Hematopoietic multipotent progenitor cell treated with erythropoietin and hydrocortisone succinate and interleukin-3 and kit ligand, for 15 days (in vitro differentiated cells): Measurements from ENCODE around the gene PARL.
A peak's percentile ranks its signal among the peaks of the same experiment; 100 is the strongest.

ENCODE experiments used
- DNase-seq: peaks from one replicate; pipeline ENCODE4 v3.0.0-alpha.2; 2015; ENCODE audit warnings: low spot score

Gene PARL

DNA sequence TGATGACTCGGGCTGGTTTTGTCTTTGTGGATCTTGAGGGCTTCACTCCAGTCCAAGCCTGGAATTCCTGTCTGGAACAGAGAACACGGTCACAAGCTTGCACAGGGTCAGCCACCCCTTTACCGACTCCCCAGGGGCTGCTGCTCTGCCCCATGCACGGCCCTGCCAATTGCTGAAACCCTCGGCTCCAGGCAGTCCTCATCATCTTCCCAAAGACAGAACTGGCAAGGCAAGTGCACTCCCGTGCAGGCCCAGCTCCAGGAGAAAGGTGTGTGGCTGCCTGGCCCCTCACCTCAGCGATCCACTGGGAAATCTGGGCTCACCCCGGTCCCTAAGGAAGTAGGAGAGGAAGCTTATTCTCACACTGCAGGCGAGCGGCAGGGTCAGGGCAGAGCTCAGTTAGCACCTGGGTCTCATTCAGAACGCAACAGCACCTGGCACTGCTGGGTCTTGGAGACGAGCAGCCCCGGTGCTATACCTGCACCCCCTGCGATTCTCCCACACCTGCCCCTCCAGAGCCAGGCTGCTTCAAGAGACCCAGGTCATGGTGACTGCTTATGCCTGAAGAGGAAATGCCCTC lies 66.5 kb downstream of the PARL start:
- DNase-seq: no peak

DNA sequence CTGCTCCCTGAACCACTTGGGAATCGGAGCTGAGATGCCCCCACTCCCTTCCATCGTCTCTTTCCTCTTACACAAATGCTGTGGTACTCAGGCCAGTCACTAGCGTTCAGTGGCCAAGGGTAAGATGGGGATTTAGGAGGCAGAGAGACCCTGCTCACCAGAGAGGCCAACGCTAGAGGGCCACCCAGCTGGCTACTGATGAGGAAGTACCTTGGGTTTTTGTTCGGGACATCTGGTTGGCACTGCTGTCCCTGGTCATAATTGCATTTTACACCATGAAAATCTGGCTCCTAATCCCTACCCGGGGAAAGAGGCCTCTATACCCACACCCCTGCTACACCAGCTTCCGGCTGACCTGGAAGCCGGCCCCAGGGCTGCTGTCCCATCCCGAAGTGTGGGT lies 67.0 kb downstream of the PARL start:
- DNase-seq: no peak

DNA sequence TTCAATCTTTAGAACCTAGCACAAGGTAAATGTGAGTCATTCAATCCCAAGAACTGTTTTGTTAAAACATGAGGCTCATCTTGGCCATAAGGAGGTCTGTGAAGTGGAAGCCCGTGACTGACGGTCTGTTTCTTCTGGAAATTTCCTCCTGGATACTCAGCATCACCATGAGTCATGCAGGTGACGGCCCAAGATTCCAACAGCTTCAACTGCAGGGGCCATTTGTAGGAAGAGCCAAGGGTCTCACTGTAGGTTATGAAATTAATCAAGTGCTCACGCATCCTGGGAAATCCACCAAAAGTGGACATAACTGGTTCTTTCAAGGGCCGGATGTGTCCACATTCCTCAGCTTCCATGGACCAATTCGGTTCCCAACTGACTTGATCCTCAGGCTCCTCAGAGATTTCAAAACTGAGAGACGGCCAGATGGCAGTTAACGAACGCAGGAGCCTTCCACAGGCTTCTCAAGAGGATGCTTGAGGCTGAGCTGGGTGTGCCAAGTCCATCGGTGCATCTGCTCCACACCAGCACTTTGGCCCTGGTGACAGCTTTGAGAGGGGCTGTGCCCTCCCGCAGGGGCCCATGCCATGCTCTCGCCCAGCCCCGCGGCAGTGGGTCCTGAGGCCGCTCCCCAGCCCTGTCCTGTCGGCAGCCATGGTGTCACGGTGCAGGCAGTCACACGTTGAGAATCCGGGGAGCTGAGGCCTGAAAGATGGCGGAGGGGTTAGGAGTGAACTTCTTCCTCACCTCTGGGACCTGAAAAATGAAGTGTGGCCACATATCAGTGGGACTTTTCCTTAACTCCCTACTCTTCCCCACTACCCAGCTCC lies 67.8 kb downstream of the PARL start:
- no peak for DNase-seq

GRCh38 chr3:183815951-183816475 lies 68.7 kb downstream of the PARL start:
- DNase-seq: no peak

DNA sequence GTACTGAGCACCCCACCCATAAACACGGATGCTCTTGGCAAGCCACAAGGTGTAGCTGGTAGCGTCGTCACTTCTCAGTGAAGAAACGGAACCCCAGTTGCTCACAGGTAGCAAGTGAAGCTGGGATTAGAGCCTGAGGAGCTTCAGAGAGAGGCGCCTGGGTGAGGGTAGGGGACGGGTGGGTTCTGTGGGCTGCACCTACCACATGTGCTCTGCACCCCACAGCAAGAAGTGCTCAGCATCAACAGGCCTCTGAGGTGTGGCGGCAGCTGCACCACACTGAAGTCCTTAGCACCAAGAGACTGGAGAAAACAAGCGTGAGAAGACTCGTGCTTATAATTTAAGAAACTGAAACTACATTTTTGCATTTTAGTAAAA lies 69.1 kb downstream of the PARL start:
- DNase-seq: no peak

GRCh38 chr3:183814240-183814639 lies 70.4 kb downstream of the PARL start:
- no peak for DNase-seq

GRCh38 chr3:183812761-183813445 lies 71.8 kb downstream of the PARL start:
- DNase-seq: no peak

GRCh38 chr3:183811638-183812037 lies 73.0 kb downstream of the PARL start:
- DNase-seq: no peak

GRCh38 chr3:183810643-183811594 lies 73.8 kb downstream of the PARL start:
- no peak for DNase-seq

DNA sequence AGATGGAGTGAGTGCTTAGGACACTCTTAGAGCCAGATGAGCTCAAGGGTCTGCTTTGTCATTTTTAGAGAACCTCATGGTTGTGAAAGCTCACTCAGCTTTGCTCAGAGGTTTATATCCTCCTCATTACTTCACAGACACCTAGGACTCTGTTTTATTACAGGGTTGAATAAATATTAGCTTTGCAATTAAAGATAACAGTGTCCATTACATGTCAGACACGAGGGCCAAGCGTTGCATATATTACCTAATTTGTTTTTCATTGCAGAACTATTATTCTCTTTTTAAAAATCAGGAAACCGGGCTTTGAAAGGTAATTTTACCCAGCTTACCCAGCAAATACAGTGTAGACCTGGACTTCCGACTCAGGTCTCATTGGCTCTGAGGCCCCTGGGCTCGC lies 75.4 kb downstream of the PARL start:
- DNase-seq: no peak

DNA sequence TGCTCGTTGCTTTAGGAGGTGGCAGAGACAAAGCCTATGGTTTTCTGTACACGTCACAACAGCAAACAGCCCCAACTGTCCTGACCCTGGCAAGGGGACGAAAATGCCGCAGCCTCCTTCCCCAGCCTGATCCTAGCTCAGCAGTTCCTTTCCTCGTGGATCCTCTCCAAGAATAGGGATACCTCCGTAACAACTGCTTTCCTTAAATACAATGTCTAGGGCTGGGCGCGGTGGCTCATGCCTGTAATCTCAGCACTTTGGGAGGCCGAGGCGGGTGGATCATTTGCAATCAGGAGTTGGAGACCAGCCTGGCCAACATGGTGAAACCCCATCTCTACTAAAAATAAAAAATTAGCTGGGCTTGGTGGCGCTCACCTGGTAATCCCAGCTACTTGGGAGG lies 76.3 kb downstream of the PARL start:
- DNase-seq: no peak

- DNase-seq: no peak
Observed at GRCh38 chr3:183807881-183808280, 76.8 kb downstream of the PARL start.

DNA sequence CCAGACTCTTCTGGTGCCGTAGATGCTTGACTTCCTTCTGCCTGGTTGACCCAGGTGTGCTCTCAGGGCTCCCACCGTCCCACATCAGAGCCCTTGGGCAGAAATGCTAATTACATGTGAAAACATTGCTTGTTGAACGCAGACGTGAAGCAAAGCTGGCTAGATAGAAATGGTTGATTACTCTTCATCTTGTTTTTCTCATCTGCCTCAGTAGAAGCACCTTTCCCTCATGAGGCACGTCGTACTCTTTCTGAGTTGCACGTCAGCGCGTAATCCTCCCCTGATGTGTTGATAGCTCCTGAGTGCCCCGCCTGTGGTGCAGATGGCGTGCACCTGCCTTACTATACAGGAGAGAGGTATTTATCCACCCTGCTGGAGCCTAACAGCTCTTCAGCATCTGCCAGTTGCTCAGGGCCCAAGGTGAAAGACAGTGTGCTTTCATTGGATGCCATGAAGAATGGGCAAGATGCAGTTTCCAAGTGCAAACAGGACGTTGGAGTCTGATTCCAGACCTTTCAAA lies 77.4 kb downstream of the PARL start:
- no peak for DNase-seq

DNA sequence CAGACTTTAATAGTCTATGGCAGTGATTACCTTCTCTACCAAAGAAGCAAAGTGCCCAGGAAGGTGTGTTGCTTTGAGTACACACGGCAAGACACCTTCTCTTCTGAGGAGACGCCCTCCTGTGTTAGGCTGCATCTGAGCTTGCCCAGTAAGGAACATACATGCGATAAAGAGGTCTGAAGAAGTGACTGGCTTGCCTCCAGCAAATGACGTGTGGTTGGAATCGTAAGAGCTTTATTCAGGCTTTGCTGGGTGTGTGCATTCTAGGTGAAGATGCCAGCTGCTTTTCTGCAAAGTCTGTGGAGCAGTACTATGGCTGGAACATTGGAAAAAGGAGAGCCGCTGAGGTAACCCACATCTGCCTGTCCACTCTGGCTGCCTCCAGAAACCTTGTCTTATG lies 81.7 kb downstream of the PARL start:
- no peak for DNase-seq

DNA sequence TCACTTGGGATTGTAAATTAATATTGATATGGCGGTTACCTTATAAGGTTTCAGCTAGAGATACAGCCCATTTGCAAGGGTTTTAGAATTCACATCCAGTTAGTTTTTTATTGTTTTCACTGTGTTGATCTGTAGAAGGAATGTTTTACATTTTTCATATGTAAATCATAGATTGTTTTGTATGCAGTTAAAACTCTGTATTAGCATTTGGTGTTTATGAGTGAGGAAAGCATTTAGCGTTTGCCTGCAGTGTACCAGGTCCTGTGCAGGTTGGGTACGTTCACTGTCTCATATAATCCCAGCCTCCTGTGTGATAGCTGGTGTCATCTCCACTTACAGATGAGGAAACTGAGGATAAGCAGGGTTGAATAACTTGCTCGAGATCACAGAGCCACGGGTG lies 83.1 kb downstream of the PARL start:
- no peak for DNase-seq

DNA sequence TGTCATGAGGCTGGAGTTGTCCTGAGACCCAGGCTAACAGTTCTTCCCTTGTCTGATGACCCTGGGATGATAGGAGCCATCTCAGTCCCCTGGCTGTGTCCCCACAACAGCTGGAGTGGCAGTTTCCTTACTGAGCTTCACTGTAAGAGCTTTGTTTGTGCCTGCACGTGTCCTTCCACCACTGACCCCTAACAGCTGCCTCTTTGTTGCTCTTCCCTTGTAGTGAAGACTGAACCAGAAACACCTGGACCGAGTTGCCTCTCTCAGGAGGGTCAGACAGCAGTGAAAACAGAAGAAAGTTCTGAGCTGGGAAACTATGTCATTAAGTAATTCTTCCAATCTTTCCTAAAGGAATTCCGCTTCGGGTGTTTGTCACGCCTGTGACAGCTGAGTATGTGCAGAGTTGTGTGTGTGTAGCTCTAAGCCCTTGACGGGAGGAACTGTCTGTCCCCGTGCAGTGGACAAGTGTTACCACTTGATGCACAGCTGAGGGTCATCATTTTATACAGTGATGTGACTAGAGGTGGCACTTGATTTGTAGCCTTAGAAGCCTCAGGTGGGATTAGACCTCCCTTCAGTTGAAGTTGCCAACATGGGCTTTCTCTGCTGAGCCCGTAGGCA lies 84.3 kb downstream of the PARL start:
- DNase-seq: no peak

DNA sequence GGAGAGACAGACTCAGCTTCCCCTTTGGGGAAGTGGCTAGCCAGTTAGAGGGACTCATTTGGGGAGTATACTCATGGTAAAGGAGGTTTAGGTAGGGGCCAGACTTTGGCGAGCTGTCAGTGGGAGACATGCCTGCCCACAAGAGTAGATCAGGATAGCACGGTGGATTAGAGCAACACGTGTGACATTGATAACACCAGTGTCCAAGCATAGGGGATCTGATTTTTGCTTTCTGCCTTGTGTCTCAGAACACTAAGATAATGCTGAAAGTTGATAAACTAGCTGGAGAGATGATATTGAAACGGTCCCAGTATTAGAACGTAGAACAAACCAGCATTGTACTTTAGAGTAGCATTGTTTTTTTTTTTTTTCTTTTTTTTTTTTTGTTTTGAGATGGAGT lies 85.2 kb downstream of the PARL start:
- no peak for DNase-seq

- no peak for DNase-seq
Observed at GRCh38 chr3:183797996-183798395, 86.7 kb downstream of the PARL start.

DNA sequence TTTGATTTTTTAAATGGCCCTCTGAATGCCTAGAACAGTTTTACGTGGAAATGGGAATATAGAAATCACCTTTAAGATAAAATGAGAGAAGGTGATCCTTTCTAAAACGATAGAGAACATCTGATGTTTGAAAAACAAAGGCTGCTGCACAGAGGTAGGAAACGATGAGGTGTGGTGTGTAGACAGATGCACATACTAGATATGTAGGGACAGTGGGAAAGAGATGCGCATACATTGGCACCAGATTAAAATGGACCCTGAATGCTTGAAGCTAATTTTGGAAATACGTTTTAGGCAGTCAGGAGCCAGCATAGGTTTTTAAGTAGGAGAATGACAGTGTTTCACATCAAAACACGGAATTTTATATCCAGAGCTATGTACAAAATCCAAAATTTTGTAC lies 88.3 kb downstream of the PARL start:
- DNase-seq: no peak

GRCh38 chr3:183794452-183794851 lies 90.2 kb downstream of the PARL start:
- DNase-seq: no peak

DNA sequence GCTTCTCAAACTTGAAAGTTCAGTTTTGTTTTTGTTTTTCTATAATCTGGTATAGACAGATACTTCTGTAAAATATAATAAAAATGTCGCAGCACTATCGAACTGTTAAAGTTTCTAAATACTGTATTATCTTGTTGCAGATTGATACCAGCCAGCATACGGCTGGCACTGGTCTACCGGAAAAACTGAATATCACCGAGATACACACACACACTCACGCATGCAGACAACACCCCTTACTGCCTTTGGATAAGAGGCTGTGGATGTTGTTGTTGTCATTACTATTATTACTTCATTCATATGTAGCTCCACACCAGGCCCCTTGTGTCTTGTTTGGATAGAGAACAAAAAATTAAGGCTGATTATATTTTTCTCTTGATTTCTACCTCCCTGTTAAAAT lies 91.7 kb downstream of the PARL start:
- peak; percentile 31 for DNase-seq
